K562 (cell line): Measurements from ENCODE around the gene RRAS. TPM values are rescaled to one million over a fixed set of nuclear protein-coding genes. Genes with fewer than 3 reads are reported as not detected.

Experiments
- BRCA1 ChIP-seq, 2 experiments: fragments of 450-650 bp in 1 of 2; sonication (generic) in 1 of 2; formaldehyde crosslinking in 1 of 2; IDR thresholded peaks; 2 replicates each; pipeline versions ENCODE4 v1.5.0 to v1.6.1; 2017 to 2020; ENCODE audit warnings: mild to moderate bottlenecking in 1 of 2, missing genetic modification reagents in 1 of 2
- ETV5 ChIP-seq: sonication (generic); formaldehyde crosslinking; IDR thresholded peaks from 2 replicates; pipeline ENCODE4 v1.4.0; 2020; ENCODE audit warnings: low read depth, mild to moderate bottlenecking, missing genetic modification reagents
- JUND ChIP-seq, 2 experiments: IDR thresholded peaks; 2 replicates in 1 of 2; 3 replicates in 1 of 2; pipeline ENCODE4 v1.6.1; 2011; ENCODE audit warnings: borderline replicate concordance in 2 of 2, low read depth in 2 of 2, low read length in 2 of 2, improper control_type of control experiment in 1 of 2, missing biosample characterization in 1 of 2, missing genetic modification characterization in 1 of 2, missing genetic modification reagents in 1 of 2
- NBN ChIP-seq: fragments of 450-650 bp; IDR thresholded peaks from 2 replicates; pipeline ENCODE4 v1.6.1; 2016; ENCODE audit warnings: low read depth, mild to moderate bottlenecking
- NFIC ChIP-seq: fragments of 450-650 bp; IDR thresholded peaks from 2 replicates; pipeline ENCODE4 v1.6.1; 2017; ENCODE audit warnings: mild to moderate bottlenecking, inconsistent platforms
- XRCC5 ChIP-seq: fragments of 200-400 bp; formaldehyde crosslinking; IDR thresholded peaks from 2 replicates; pipeline ENCODE4 v1.6.1; 2017; ENCODE audit warnings: low read depth, mild to moderate bottlenecking, low read length
- ZFP30 ChIP-seq: fragments of 250-450 bp; sonication (Bioruptor Pico); IDR thresholded peaks from 2 replicates; pipeline ENCODE4 v1.8.0; 2022; ENCODE audit warnings: moderate library complexity, mild to moderate bottlenecking, inconsistent platforms, borderline replicate concordance
- polyA plus RNA-seq, 8 experiments: library from polyadenylated mRNA; depleted of rRNA in 4 of 8; stranded (reverse) in 5 of 8; unstranded in 3 of 8; fragments of >200 nt; fragmentation: Nextera tagmentation in 2 of 8; fragmentation: Illumina TruSeq in 1 of 8; extraction: Ambion mirVana in 2 of 8; extraction: Trizol in 1 of 8; gene quantifications; 2 replicates each; pipeline versions ENCODE4 v1.2.1 to v1.2.3, GENCODE V29; 2011 to 2014; ENCODE audit warnings: inconsistent platforms in 1 of 8, missing spikeins in 1 of 8
- total RNA-seq, 7 experiments: library from RNA; depleted of rRNA in 6 of 7; stranded (reverse); fragments of >200 nt in 6 of 7; fragmentation: Illumina TruSeq in 2 of 7; extraction: Trizol in 2 of 7; gene quantifications; 2 replicates each; pipeline versions ENCODE4 v1.2.1 to v1.2.3, GENCODE V29; 2011 to 2021; ENCODE audit warnings: low replicate concordance in 1 of 7
- TF ChIP-seq, protein P1 (sequence below): fragments of 450-650 bp; IDR thresholded peaks from 2 replicates; pipeline ENCODE4 v1.6.1; 2018; ENCODE audit not compliant: partially characterized antibody
- TF ChIP-seq, protein P2 (sequence below): IDR thresholded peaks from 3 replicates; pipeline ENCODE4 v1.6.1; 2011; ENCODE audit warnings: borderline replicate concordance, mild to moderate bottlenecking, moderate library complexity; ENCODE audit not compliant: insufficient read length; ENCODE audit errors: extremely low read depth
- TF ChIP-seq, protein P3 (sequence below): fragments of 450-650 bp; IDR thresholded peaks from 2 replicates; pipeline ENCODE4 v1.6.1; 2017; ENCODE audit warnings: mild to moderate bottlenecking, moderate library complexity
- TF ChIP-seq, protein P4 (sequence below): IDR thresholded peaks from 2 replicates; pipeline ENCODE4 v1.6.1; 2011; ENCODE audit warnings: borderline replicate concordance, low read depth, mild to moderate bottlenecking, moderate library complexity, low read length; ENCODE audit not compliant: insufficient read depth, poor library complexity, severe bottlenecking
- TF ChIP-seq, protein P5 (sequence below): fragments of 450-650 bp; formaldehyde crosslinking; IDR thresholded peaks from 2 replicates; pipeline ENCODE4 v1.4.0; 2020; ENCODE audit warnings: mild to moderate bottlenecking, moderate library complexity

The RRAS gene
- total and polyA plus RNA-seq, 9 of the 15 experiments (the other 6 are each of a cell fraction or from before 2014, with no cell fraction given) = 0.70 to 17.3 (median 8.2) TPM

DNA sequence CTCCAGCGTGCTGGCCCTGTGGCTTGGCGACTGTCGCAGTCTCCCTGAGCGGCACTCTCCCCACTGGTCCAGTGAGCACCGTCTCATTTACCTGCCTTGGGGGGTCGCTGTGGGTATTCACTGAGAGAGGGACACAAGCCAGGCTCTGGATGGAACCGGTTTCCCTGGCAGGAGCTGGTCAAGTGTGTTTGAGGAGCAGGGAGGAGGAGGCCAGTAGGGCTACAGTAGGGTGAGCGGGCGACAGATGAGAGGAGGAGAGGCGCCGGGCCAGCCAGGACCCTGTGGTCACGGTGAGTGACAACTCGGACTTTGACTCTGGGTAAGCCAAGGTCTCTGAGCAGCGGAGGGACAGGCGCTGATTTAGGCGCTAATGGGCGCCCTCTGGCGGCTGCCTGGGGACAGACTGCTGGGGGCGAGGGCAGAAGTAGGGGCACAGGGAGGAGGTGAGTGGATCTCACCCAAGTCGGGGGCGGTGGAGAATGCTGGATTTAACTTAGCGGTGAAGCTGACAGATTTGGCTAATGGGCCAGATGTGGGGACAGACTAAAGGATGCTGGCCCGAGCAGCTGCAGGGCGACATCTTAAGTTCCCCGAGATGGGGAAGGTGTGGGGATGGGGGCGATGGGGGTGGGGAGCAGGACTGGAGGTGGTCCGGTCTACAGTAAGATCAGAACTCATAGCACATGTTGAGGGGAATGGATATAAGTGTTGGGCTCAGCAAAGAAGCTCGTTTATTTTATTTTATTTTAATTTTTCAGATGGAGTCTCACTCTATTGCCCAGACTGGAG is 32.4 kb upstream of the RRAS start (continued):
- TF ChIP-seq, protein P1, sequence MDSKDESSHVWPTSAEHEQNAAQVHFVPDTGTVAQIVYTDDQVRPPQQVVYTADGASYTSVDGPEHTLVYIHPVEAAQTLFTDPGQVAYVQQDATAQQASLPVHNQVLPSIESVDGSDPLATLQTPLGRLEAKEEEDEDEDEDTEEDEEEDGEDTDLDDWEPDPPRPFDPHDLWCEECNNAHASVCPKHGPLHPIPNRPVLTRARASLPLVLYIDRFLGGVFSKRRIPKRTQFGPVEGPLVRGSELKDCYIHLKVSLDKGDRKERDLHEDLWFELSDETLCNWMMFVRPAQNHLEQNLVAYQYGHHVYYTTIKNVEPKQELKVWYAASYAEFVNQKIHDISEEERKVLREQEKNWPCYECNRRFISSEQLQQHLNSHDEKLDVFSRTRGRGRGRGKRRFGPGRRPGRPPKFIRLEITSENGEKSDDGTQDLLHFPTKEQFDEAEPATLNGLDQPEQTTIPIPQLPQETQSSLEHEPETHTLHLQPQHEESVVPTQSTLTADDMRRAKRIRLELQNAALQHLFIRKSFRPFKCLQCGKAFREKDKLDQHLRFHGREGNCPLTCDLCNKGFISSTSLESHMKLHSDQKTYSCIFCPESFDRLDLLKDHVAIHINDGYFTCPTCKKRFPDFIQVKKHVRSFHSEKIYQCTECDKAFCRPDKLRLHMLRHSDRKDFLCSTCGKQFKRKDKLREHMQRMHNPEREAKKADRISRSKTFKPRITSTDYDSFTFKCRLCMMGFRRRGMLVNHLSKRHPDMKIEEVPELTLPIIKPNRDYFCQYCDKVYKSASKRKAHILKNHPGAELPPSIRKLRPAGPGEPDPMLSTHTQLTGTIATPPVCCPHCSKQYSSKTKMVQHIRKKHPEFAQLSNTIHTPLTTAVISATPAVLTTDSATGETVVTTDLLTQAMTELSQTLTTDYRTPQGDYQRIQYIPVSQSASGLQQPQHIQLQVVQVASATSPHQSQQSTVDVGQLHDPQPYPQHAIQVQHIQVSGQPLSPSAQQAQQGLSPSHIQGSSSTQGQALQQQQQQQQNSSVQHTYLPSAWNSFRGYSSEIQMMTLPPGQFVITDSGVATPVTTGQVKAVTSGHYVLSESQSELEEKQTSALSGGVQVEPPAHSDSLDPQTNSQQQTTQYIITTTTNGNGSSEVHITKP = peak; percentile 20
- TF ChIP-seq ETV5 (peak; percentile 56; the same call in 1 of the 2 replicates), ZFP30 (CRISPR knock-in tag) (no peak), NBN (peak; percentile 83), XRCC5 (peak; percentile 94), JUND (IDR thresholded peaks at IDR 0.05; ENCODE audit: borderline replicate concordance, low read depth, low read length) (no peak), JUND (tag; IDR thresholded peaks at IDR 0.05; ENCODE audit: borderline replicate concordance, low read depth, low read length) (0 out of 3 replicates have a peak, but pooled peaks have one; percentile 50), BRCA1 (IDR thresholded peaks at IDR 0.05) (no peak), BRCA1 (CRISPR knock-in tag; IDR thresholded peaks at IDR 0.05) (no peak), NFIC (peak; percentile 36; the same call in 1 of the 2 replicates)
- TF ChIP-seq, protein P2, sequence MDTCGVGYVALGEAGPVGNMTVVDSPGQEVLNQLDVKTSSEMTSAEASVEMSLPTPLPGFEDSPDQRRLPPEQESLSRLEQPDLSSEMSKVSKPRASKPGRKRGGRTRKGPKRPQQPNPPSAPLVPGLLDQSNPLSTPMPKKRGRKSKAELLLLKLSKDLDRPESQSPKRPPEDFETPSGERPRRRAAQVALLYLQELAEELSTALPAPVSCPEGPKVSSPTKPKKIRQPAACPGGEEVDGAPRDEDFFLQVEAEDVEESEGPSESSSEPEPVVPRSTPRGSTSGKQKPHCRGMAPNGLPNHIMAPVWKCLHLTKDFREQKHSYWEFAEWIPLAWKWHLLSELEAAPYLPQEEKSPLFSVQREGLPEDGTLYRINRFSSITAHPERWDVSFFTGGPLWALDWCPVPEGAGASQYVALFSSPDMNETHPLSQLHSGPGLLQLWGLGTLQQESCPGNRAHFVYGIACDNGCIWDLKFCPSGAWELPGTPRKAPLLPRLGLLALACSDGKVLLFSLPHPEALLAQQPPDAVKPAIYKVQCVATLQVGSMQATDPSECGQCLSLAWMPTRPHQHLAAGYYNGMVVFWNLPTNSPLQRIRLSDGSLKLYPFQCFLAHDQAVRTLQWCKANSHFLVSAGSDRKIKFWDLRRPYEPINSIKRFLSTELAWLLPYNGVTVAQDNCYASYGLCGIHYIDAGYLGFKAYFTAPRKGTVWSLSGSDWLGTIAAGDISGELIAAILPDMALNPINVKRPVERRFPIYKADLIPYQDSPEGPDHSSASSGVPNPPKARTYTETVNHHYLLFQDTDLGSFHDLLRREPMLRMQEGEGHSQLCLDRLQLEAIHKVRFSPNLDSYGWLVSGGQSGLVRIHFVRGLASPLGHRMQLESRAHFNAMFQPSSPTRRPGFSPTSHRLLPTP = no peak
- TF ChIP-seq, protein P3, sequence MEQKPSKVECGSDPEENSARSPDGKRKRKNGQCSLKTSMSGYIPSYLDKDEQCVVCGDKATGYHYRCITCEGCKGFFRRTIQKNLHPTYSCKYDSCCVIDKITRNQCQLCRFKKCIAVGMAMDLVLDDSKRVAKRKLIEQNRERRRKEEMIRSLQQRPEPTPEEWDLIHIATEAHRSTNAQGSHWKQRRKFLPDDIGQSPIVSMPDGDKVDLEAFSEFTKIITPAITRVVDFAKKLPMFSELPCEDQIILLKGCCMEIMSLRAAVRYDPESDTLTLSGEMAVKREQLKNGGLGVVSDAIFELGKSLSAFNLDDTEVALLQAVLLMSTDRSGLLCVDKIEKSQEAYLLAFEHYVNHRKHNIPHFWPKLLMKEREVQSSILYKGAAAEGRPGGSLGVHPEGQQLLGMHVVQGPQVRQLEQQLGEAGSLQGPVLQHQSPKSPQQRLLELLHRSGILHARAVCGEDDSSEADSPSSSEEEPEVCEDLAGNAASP = no peak
- TF ChIP-seq, protein P4, sequence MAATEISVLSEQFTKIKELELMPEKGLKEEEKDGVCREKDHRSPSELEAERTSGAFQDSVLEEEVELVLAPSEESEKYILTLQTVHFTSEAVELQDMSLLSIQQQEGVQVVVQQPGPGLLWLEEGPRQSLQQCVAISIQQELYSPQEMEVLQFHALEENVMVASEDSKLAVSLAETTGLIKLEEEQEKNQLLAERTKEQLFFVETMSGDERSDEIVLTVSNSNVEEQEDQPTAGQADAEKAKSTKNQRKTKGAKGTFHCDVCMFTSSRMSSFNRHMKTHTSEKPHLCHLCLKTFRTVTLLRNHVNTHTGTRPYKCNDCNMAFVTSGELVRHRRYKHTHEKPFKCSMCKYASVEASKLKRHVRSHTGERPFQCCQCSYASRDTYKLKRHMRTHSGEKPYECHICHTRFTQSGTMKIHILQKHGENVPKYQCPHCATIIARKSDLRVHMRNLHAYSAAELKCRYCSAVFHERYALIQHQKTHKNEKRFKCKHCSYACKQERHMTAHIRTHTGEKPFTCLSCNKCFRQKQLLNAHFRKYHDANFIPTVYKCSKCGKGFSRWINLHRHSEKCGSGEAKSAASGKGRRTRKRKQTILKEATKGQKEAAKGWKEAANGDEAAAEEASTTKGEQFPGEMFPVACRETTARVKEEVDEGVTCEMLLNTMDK = peak; percentile 84
- TF ChIP-seq, protein P5, sequence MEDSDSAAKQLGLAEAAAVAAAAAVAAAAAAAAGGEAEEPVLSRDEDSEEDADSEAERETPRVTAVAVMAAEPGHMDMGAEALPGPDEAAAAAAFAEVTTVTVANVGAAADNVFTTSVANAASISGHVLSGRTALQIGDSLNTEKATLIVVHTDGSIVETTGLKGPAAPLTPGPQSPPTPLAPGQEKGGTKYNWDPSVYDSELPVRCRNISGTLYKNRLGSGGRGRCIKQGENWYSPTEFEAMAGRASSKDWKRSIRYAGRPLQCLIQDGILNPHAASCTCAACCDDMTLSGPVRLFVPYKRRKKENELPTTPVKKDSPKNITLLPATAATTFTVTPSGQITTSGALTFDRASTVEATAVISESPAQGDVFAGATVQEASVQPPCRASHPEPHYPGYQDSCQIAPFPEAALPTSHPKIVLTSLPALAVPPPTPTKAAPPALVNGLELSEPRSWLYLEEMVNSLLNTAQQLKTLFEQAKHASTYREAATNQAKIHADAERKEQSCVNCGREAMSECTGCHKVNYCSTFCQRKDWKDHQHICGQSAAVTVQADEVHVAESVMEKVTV = no peak; the same call in 1 of the 2 replicates
